DND-41 (cell line): ENCODE results near the gene ZXDC.

ENCODE experiments used
- ATAC-seq: fragments of 200-7000 bp; cut with Tn5 transposase; 3 replicates; pipeline ENCODE4 v1.9.1; 2021; ENCODE audit warnings: low read depth; ENCODE audit not compliant: insufficient read depth
- DNase-seq: peaks from one replicate; pipeline ENCODE4 v3.0.0-alpha.2; 2020
- H2AFZ ChIP-seq: 2 replicates; pipeline ENCODE4 v1.6.0; 2012; ENCODE audit warnings: low read depth, low read length
- H3K27ac ChIP-seq: 2 replicates; pipeline ENCODE4 v1.5.1; 2012; ENCODE audit warnings: low read length, inconsistent platforms
- H3K27me3 ChIP-seq: fragments of 200-600 bp; sonication (generic); 2 replicates; pipeline ENCODE4 v1.6.0; 2012; ENCODE audit warnings: low read length, mild to moderate bottlenecking, inconsistent platforms; ENCODE audit not compliant: insufficient read depth, poor library complexity
- H3K36me3 ChIP-seq: 2 replicates; pipeline ENCODE4 v1.5.1; 2012; ENCODE audit warnings: low read length, inconsistent platforms; ENCODE audit not compliant: insufficient read depth
- H3K4me1 ChIP-seq: 2 replicates; pipeline ENCODE4 v1.5.1; 2012; ENCODE audit warnings: mild to moderate bottlenecking, low read length; ENCODE audit not compliant: insufficient read depth
- H3K4me2 ChIP-seq: 2 replicates; pipeline ENCODE4 v1.6.0; 2012; ENCODE audit warnings: mild to moderate bottlenecking, moderate library complexity, low read length, inconsistent platforms; ENCODE audit not compliant: insufficient read depth
- H3K4me3 ChIP-seq, 2 experiments: fragments of 200-600 bp in 1 of 2; shearing (Covaris generic) in 1 of 2; 2 replicates each; pipeline ENCODE4 v1.5.1; 2012 to 2016; ENCODE audit warnings: inconsistent platforms in 2 of 2, low read length in 2 of 2, mild to moderate bottlenecking in 2 of 2, low read depth in 1 of 2, moderate library complexity in 1 of 2
- H3K79me2 ChIP-seq: 2 replicates; pipeline ENCODE4 v1.6.0; 2012; ENCODE audit warnings: low read length, inconsistent platforms; ENCODE audit not compliant: insufficient read depth
- H3K9ac ChIP-seq: 2 replicates; pipeline ENCODE4 v1.6.0; 2012; ENCODE audit warnings: low read depth, mild to moderate bottlenecking, inconsistent platforms, low read length, moderate library complexity
- H3K9me3 ChIP-seq: 2 replicates; pipeline ENCODE4 v1.5.1; 2012; ENCODE audit warnings: low read length, moderate library complexity, mild to moderate bottlenecking, inconsistent platforms; ENCODE audit not compliant: insufficient read depth, severe bottlenecking
- H4K20me1 ChIP-seq: 2 replicates; pipeline ENCODE4 v1.6.0; 2012; ENCODE audit warnings: low read length; ENCODE audit not compliant: insufficient read depth
- EZH2 ChIP-seq: IDR thresholded peaks from 3 replicates; pipeline ENCODE4 v1.6.1; 2012; ENCODE audit warnings: borderline replicate concordance, low read depth, mild to moderate bottlenecking, moderate library complexity, low read length, inconsistent platforms; ENCODE audit not compliant: severe bottlenecking
- TF ChIP-seq, protein P1 (sequence below): IDR thresholded peaks from 2 replicates; pipeline ENCODE4 v1.5.1; 2012; ENCODE audit warnings: borderline replicate concordance, low read length, moderate library complexity, mild to moderate bottlenecking; ENCODE audit not compliant: poor library complexity, severe bottlenecking; ENCODE audit errors: extremely low read depth

ZXDC gene

DNA sequence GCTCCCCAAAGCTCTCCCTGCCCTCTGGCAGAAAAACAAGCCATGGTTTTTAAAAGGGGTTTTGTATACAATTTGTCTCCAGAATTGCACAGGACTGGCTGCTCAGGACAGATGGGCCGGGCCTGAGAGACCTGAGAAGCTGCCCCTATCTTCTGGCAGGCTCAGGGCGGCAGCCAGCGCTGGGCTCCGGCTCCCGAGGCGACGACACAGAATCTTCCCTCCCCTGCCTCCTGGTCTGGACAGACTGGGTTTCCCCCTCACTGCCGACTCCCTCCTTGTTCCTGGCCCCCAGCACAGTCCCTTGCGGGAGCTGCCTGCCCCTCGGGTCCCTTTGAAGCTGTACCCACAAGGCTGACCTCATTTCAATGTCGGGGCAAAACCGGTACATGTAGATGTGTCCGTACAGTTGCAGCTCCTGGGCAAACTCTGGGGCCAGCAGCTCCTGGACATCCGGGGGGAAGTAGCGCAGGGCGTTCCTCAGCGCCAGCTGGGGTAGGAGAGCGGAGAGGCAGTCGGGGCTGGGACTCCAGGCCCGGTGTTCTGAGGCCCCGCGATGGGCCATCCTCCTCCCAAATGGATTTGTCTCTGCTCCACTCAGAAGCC, 34.7 kb upstream of the ZXDC start:
- no peak overlapping the region for H3K4me3 ChIP-seq
- no peaks in the 10 kb centered on the region for H3K4me1 ChIP-seq
- no peak for ATAC-seq
- H3K9ac ChIP-seq = no peak overlapping the region
- no peak for TF ChIP-seq EZH2
- TF ChIP-seq, protein P1, sequence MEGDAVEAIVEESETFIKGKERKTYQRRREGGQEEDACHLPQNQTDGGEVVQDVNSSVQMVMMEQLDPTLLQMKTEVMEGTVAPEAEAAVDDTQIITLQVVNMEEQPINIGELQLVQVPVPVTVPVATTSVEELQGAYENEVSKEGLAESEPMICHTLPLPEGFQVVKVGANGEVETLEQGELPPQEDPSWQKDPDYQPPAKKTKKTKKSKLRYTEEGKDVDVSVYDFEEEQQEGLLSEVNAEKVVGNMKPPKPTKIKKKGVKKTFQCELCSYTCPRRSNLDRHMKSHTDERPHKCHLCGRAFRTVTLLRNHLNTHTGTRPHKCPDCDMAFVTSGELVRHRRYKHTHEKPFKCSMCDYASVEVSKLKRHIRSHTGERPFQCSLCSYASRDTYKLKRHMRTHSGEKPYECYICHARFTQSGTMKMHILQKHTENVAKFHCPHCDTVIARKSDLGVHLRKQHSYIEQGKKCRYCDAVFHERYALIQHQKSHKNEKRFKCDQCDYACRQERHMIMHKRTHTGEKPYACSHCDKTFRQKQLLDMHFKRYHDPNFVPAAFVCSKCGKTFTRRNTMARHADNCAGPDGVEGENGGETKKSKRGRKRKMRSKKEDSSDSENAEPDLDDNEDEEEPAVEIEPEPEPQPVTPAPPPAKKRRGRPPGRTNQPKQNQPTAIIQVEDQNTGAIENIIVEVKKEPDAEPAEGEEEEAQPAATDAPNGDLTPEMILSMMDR = no peak
- H3K9me3 ChIP-seq = no peaks in the 10 kb centered on the region
- no peak overlapping the region for H3K27ac ChIP-seq
- no peaks in the 10 kb centered on the region for H4K20me1 ChIP-seq
- H3K36me3 ChIP-seq = no peaks in the 10 kb centered on the region
- no peaks in the 10 kb centered on the region for H3K79me2 ChIP-seq
- no peak for DNase-seq
- H3K4me2 ChIP-seq = no peak overlapping the region
- H2AFZ ChIP-seq = no peak overlapping the region
- H3K27me3 ChIP-seq = no peaks in the 10 kb centered on the region

DNA sequence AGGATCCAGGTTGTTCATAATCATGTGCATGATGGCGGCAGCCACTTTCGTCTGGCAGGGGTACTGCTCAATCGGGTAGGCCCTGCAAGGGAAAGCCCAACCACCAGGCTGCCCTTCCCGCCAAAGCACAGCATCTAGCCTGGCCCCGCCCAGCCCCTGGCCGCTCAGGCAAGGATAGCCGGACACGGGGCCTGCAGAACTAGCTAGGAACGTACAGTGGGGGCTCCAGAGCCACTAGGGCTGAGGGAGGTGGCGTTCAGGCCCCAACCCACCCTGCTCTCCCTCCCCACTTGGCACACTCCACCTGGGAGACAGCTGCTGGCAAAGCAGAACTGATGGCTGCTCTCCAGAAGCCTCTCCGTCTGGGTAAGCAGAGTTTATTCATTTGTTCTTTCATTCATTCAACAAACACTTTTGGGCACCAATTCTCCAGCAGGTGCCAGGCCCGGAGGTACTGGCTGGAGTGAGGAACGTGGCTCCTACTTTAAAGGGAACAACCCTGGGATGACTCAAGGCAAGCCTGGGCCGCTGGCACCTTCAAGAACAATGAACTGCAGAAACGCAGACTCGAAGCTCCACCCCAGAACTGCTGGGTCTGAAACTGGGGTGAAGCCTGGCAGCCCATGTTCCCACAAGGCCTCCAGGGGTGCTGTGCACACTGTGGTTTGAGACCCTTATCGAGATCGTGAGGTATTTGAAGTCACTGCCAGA, 34.1 kb upstream of the ZXDC start:
- Histone ChIP-seq H3K4me1 (no peaks in the 10 kb centered on the region), H3K9ac (no peak overlapping the region), H3K9me3 (no peaks in the 10 kb centered on the region), H3K79me2 (no peaks in the 10 kb centered on the region), H3K36me3 (no peaks in the 10 kb centered on the region), H3K4me2 (no peak overlapping the region), H3K27ac (no peak overlapping the region), H3K27me3 (no peaks in the 10 kb centered on the region), H3K4me3 (no peak overlapping the region), H2AFZ (no peak overlapping the region), H4K20me1 (no peaks in the 10 kb centered on the region)
- DNase-seq (no peak), ATAC-seq (no peak)
- no peak for TF ChIP-seq EZH2
- TF ChIP-seq, protein P1 = no peak

DNA sequence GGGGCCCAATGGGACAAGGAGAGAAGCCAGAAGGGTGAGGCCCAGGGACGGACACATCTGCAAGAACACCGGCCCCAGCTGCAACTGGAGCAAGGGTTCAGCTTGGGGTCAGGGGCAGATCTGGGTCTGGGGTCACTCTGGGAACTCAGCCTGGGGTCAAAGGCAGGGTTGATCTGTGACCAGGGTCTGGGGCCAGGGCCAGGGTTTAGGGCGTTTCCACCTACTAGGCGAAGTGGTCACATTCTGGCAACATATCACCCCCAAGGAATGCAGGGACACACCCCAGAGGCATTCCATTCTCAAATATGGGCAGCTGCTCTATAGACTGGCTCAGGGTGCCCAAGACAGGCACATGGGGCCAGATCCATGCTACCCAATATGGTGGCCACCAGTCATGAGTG, 32.9 kb upstream of the ZXDC start:
- Histone ChIP-seq H3K4me2 (no peak overlapping the region), H3K79me2 (no peaks in the 10 kb centered on the region), H3K4me1 (no peaks in the 10 kb centered on the region), H3K4me3 (no peak overlapping the region), H3K36me3 (no peaks in the 10 kb centered on the region), H3K27ac (no peak overlapping the region), H3K27me3 (no peaks in the 10 kb centered on the region), H3K9me3 (no peaks in the 10 kb centered on the region), H2AFZ (no peak overlapping the region), H3K9ac (no peak overlapping the region), H4K20me1 (no peaks in the 10 kb centered on the region)
- TF ChIP-seq EZH2 = no peak
- TF ChIP-seq, protein P1 = no peak
- ATAC-seq = no peak
- DNase-seq = no peak
